ENCODE data around the gene GHR. TPM values are rescaled to one million over a fixed set of nuclear protein-coding genes. Genes with fewer than 3 reads are reported as not detected.
A peak's percentile ranks its signal among the peaks of the same experiment; 100 is the strongest.
"Not testable (repeated sequence)": the region's sequence is repeated elsewhere in the genome, so short reads cannot be mapped to it uniquely, and the experiment has no call there.

Gene GHR
- total and polyA plus RNA-seq, 2 donors from 2014 or later: 3.7 to 6.5 TPM

GRCh38 chr5:42676362-42676761, 253.1 kb downstream of the GHR start:
- Histone ChIP-seq H3K27ac (ENCODE audit: low read depth in 2 of 2, low read length in 2 of 2) (no peak overlapping the region), H3K9ac (ENCODE audit: low read length in 3 of 3) (no peak overlapping the region), H3K27me3 (ENCODE audit: control insufficient read depth, insufficient read depth, low read length) (no peaks in the 10 kb centered on the region), H3K36me3 (ENCODE audit: control insufficient read depth in 2 of 3, insufficient read depth in 3 of 3, low read length in 3 of 3) (no peaks in the 10 kb centered on the region), H3K9me3 (ENCODE audit: control insufficient read depth in 2 of 3, insufficient read depth in 1 of 3, low read length in 3 of 3) (peaks cover 0 to 4% (median 0%) of the 10 kb centered on the region in 3 donors), H3K4me3 (ENCODE audit: low read length in 3 of 3) (no peak overlapping the region), H3K4me1 (ENCODE audit: control insufficient read depth in 2 of 3, insufficient read depth in 2 of 3, low read depth in 1 of 3, low read length in 3 of 3) (no peaks in the 10 kb centered on the region)
- DNase-seq: no peak
- intact Hi-C loops (cut with DNase I): no loop called here
- FAIRE-seq: peak; percentile 42
- TF ChIP-seq CTCF (IDR thresholded peaks at IDR 0.05; ENCODE audit: borderline replicate concordance, extremely low read depth, insufficient read depth): no peak

GRCh38 chr5:42677156-42677842, 254.1 kb downstream of the GHR start:
- no peaks in the 10 kb centered on the region for H3K36me3 ChIP-seq (ENCODE audit: control insufficient read depth in 2 of 3, insufficient read depth in 3 of 3, low read length in 3 of 3)
- H3K9me3 ChIP-seq (ENCODE audit: control insufficient read depth in 2 of 3, insufficient read depth in 1 of 3, low read length in 3 of 3): peaks cover 0 to 4% (median 4%) of the 10 kb centered on the region in 3 donors
- FAIRE-seq: no peak
- TF ChIP-seq CTCF (IDR thresholded peaks at IDR 0.05; ENCODE audit: borderline replicate concordance, extremely low read depth, insufficient read depth): no peak
- H3K4me3 ChIP-seq (ENCODE audit: low read length in 3 of 3): no peak overlapping the region
- H3K27ac ChIP-seq (ENCODE audit: low read depth in 2 of 2, low read length in 2 of 2): no peak overlapping the region
- H3K9ac ChIP-seq (ENCODE audit: low read length in 3 of 3): no peak overlapping the region
- intact Hi-C loops (cut with DNase I): no loop called here
- H3K4me1 ChIP-seq (ENCODE audit: control insufficient read depth in 2 of 3, insufficient read depth in 2 of 3, low read depth in 1 of 3, low read length in 3 of 3): no peaks in the 10 kb centered on the region
- DNase-seq: no peak
- no peaks in the 10 kb centered on the region for H3K27me3 ChIP-seq (ENCODE audit: control insufficient read depth, insufficient read depth, low read length)

GRCh38 chr5:42680046-42680445, 256.8 kb downstream of the GHR start:
- DNase-seq (no peak), FAIRE-seq (no peak)
- intact Hi-C loops (cut with DNase I): no loop called here
- no peaks in the 10 kb centered on the region for H3K27me3 ChIP-seq (ENCODE audit: control insufficient read depth, insufficient read depth, low read length)
- H3K4me3 ChIP-seq (ENCODE audit: low read length in 3 of 3): no peak overlapping the region
- peaks cover 0 to 8% (median 0%) of the 10 kb centered on the region in 3 donors for H3K9me3 ChIP-seq (ENCODE audit: control insufficient read depth in 2 of 3, insufficient read depth in 1 of 3, low read length in 3 of 3)
- no peak overlapping the region for H3K27ac ChIP-seq (ENCODE audit: low read depth in 2 of 2, low read length in 2 of 2)
- no peaks in the 10 kb centered on the region for H3K4me1 ChIP-seq (ENCODE audit: control insufficient read depth in 2 of 3, insufficient read depth in 2 of 3, low read depth in 1 of 3, low read length in 3 of 3)
- no peak overlapping the region for H3K9ac ChIP-seq (ENCODE audit: low read length in 3 of 3)
- no peak for TF ChIP-seq CTCF (IDR thresholded peaks at IDR 0.05; ENCODE audit: borderline replicate concordance, extremely low read depth, insufficient read depth)
- peaks cover 0 to 4% (median 0%) of the 10 kb centered on the region in 3 donors for H3K36me3 ChIP-seq (ENCODE audit: control insufficient read depth in 2 of 3, insufficient read depth in 3 of 3, low read length in 3 of 3)

- H3K4me3 ChIP-seq (ENCODE audit: low read length in 3 of 3); H3K36me3 ChIP-seq (ENCODE audit: control insufficient read depth in 2 of 3, insufficient read depth in 3 of 3, low read length in 3 of 3); H3K9ac ChIP-seq (ENCODE audit: low read length in 3 of 3); FAIRE-seq; H3K27me3 ChIP-seq (ENCODE audit: control insufficient read depth, insufficient read depth, low read length); intact Hi-C loops (cut with DNase I); DNase-seq; H3K4me1 ChIP-seq (ENCODE audit: control insufficient read depth in 2 of 3, insufficient read depth in 2 of 3, low read depth in 1 of 3, low read length in 3 of 3); H3K9me3 ChIP-seq (ENCODE audit: control insufficient read depth in 2 of 3, insufficient read depth in 1 of 3, low read length in 3 of 3); H3K27ac ChIP-seq (ENCODE audit: low read depth in 2 of 2, low read length in 2 of 2): not testable (repeated sequence)
These were observed 261.8 kb downstream of the GHR start for GRCh38 chr5:42685078-42685477.
